ENCODE data around the gene TMEM125. TPM values are rescaled to one million over a fixed set of nuclear protein-coding genes. Genes with fewer than 3 reads are reported as not detected.

Gene TMEM125
- total RNA-seq, 1 donor from 2014 or later: 9.5 TPM

GRCh38 chr1:43286533-43286932 is 16.8 kb downstream of the TMEM125 start:
- no peak for FAIRE-seq
- TF ChIP-seq CTCF (IDR thresholded peaks at IDR 0.05; ENCODE audit: insufficient read depth, low read length, severe bottlenecking): no peak
- no peak for DNase-seq (ENCODE audit: low read depth)
- no peak overlapping the region for H3K4me3 ChIP-seq (ENCODE audit: low read depth, low read length)
- H3K36me3 ChIP-seq (ENCODE audit: control insufficient read depth, insufficient read depth, low read length): peaks cover 2% of the 10 kb centered on the region
- no peaks in the 10 kb centered on the region for H3K27me3 ChIP-seq (ENCODE audit: control insufficient read depth, insufficient read depth, low read length)

GRCh38 chr1:43288058-43288784 is 18.4 kb downstream of the TMEM125 start:
- H3K27me3 ChIP-seq (ENCODE audit: control insufficient read depth, insufficient read depth, low read length): no peaks in the 10 kb centered on the region
- no peak for DNase-seq (ENCODE audit: low read depth)
- H3K36me3 ChIP-seq (ENCODE audit: control insufficient read depth, insufficient read depth, low read length): no peaks in the 10 kb centered on the region
- H3K4me3 ChIP-seq (ENCODE audit: low read depth, low read length): no peak overlapping the region
- FAIRE-seq: no peak
- TF ChIP-seq CTCF (IDR thresholded peaks at IDR 0.05; ENCODE audit: insufficient read depth, low read length, severe bottlenecking): no peak

GRCh38 chr1:43288785-43289706 is 19.3 kb downstream of the TMEM125 start:
- Histone ChIP-seq H3K4me3 (ENCODE audit: low read depth, low read length) (no peak overlapping the region), H3K27me3 (ENCODE audit: control insufficient read depth, insufficient read depth, low read length) (no peaks in the 10 kb centered on the region), H3K36me3 (ENCODE audit: control insufficient read depth, insufficient read depth, low read length) (no peaks in the 10 kb centered on the region)
- no peak for FAIRE-seq
- no peak for TF ChIP-seq CTCF (IDR thresholded peaks at IDR 0.05; ENCODE audit: insufficient read depth, low read length, severe bottlenecking)
- DNase-seq (ENCODE audit: low read depth): no peak

GRCh38 chr1:43292216-43292615 is 22.4 kb downstream of the TMEM125 start:
- H3K36me3 ChIP-seq (ENCODE audit: control insufficient read depth, insufficient read depth, low read length): no peaks in the 10 kb centered on the region
- FAIRE-seq: no peak
- no peak for TF ChIP-seq CTCF (IDR thresholded peaks at IDR 0.05; ENCODE audit: insufficient read depth, low read length, severe bottlenecking)
- no peak overlapping the region for H3K4me3 ChIP-seq (ENCODE audit: low read depth, low read length)
- no peak for DNase-seq (ENCODE audit: low read depth)
- H3K27me3 ChIP-seq (ENCODE audit: control insufficient read depth, insufficient read depth, low read length): no peaks in the 10 kb centered on the region

- Histone ChIP-seq H3K36me3 (ENCODE audit: control insufficient read depth, insufficient read depth, low read length) (no peaks in the 10 kb centered on the region), H3K4me3 (ENCODE audit: low read depth, low read length) (no peak overlapping the region), H3K27me3 (ENCODE audit: control insufficient read depth, insufficient read depth, low read length) (no peaks in the 10 kb centered on the region)
- FAIRE-seq (no peak), DNase-seq (ENCODE audit: low read depth) (no peak)
- no peak for TF ChIP-seq CTCF (IDR thresholded peaks at IDR 0.05; ENCODE audit: insufficient read depth, low read length, severe bottlenecking)
These were observed 22.9 kb downstream of the TMEM125 start for GRCh38 chr1:43292679-43293078.
